WTC11 (cell line): ENCODE measurements around the gene TUBA3E.
"Not testable (repeated sequence)": the region's sequence is repeated elsewhere in the genome, so short reads cannot be mapped to it uniquely, and the experiment has no call there.

Experiments used
- ATF2 ChIP-seq: sonication (generic); formaldehyde crosslinking; IDR thresholded peaks from 2 replicates; pipeline ENCODE4 v1.8.1; 2022; ENCODE audit warnings: low read depth, missing genetic modification reagents, borderline replicate concordance
- CTCF ChIP-seq: fragments of 200-600 bp; IDR thresholded peaks from 2 replicates; pipeline ENCODE4 v1.8.0; 2022; ENCODE audit warnings: antibody characterized with exemption
- HMGXB4 ChIP-seq: sonication (generic); formaldehyde crosslinking; IDR thresholded peaks from 2 replicates; pipeline ENCODE4 v1.8.1; 2023; ENCODE audit warnings: mild to moderate bottlenecking, moderate library complexity, missing genetic modification reagents
- NFYB ChIP-seq: sonication (generic); formaldehyde crosslinking; conservative IDR thresholded peaks from 2 replicates; pipeline ENCODE4 v1.8.0; 2022; ENCODE audit warnings: low read depth, missing genetic modification reagents
- NR2C2 ChIP-seq: sonication (generic); formaldehyde crosslinking; IDR thresholded peaks from 2 replicates; pipeline ENCODE4 v1.8.0; 2022; ENCODE audit warnings: mild to moderate bottlenecking, missing genetic modification reagents
- TCF7 ChIP-seq: sonication (generic); formaldehyde crosslinking; IDR thresholded peaks from 2 replicates; pipeline ENCODE4 v1.8.0; 2022; ENCODE audit warnings: mild to moderate bottlenecking, low read depth, missing genetic modification reagents, moderate library complexity

GRCh38 chr2:130207051-130207450 lies 8.8 kb upstream of the TUBA3E start:
- not testable (repeated sequence) for TF ChIP-seq CTCF; TCF7 (CRISPR knock-in tag); ATF2 (CRISPR knock-in tag); HMGXB4 (CRISPR knock-in tag); NFYB (CRISPR knock-in tag); NR2C2 (CRISPR knock-in tag)
